ENCODE data around the gene ACAD11. TPM values are rescaled to one million over a fixed set of nuclear protein-coding genes. Genes with fewer than 3 reads are reported as not detected.

ACAD11 gene
- total RNA-seq, 6 donors from 2014 or later, result 15.8 to 50.3 (median 19.5) TPM

- H3K27ac ChIP-seq, result no peak overlapping the region
- DNase-seq (no peak), ATAC-seq (ENCODE audit: low FRiP score in 2 of 2) (no peak)
- no peaks in the 10 kb centered on the region for H3K9me3 ChIP-seq
- no peaks in the 10 kb centered on the region for H3K27me3 ChIP-seq
- H3K4me1 ChIP-seq, result no peaks in the 10 kb centered on the region
- WGBS, 2 donors, result 94 to 97% methylated on average over 2 of the region's 2 CpGs
- no peak overlapping the region for H3K4me3 ChIP-seq
- H3K36me3 ChIP-seq, result peaks cover 11 to 84% (median 38%) of the 10 kb centered on the region in 4 donors
- TF ChIP-seq POLR2AphosphoS5 (IDR thresholded peaks at IDR 0.05) (no peak), EP300 (IDR thresholded peaks at IDR 0.05) (no peak), CTCF (IDR thresholded peaks at IDR 0.05) (no peak), POLR2A (IDR thresholded peaks at IDR 0.05) (no peak)
These were observed 142.3 kb downstream of the ACAD11 start for GRCh38 chr3:132517311-132517710.

GRCh38 chr3:132513057-132513456, 146.6 kb downstream of the ACAD11 start:
- ATAC-seq (ENCODE audit: low FRiP score in 2 of 2) (no peak), DNase-seq (no peak)
- Histone ChIP-seq H3K4me3 (no peak overlapping the region), H3K27me3 (no peaks in the 10 kb centered on the region), H3K36me3 (peaks cover 18 to 92% (median 40%) of the 10 kb centered on the region in 4 donors), H3K27ac (no peak overlapping the region), H3K9me3 (no peaks in the 10 kb centered on the region), H3K4me1 (no peaks in the 10 kb centered on the region)
- WGBS, 2 donors, result 77 to 84% methylated on average over 5 of the region's 5 CpGs
- TF ChIP-seq EP300 (IDR thresholded peaks at IDR 0.05) (no peak), CTCF (IDR thresholded peaks at IDR 0.05) (no peak)

DNA sequence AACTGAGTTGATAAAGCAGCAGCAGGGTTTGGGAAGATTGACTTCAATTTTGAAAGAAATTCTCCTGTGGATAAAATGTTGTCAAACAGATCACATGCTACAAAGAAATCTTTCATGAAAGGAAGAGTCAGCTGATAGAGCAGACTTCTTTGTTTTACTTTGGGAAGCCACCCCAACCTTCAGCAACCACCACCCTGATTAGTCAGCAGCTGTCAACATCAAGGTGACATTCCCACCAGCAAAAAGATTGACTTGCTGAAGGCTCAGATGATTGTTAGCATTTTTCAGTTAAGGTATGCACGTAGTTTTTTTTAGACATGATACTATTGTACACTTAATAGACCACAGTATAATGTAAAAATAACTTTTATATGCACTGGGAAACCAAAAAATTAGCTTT, 150.1 kb downstream of the ACAD11 start:
- ATAC-seq (ENCODE audit: low FRiP score in 2 of 2), result no peak
- Histone ChIP-seq H3K4me3 (no peak overlapping the region), H3K27ac (no peak overlapping the region), H3K36me3 (peaks cover 9 to 92% (median 41%) of the 10 kb centered on the region in 4 donors), H3K9me3 (no peaks in the 10 kb centered on the region), H3K27me3 (no peaks in the 10 kb centered on the region), H3K4me1 (no peaks in the 10 kb centered on the region)
- no peak for DNase-seq
- TF ChIP-seq POLR2A (IDR thresholded peaks at IDR 0.05), result no peak
- WGBS, 2 donors, result 96 to 100% methylated on average over 1 of the region's 1 CpG

GRCh38 chr3:132509096-132509495, 150.5 kb downstream of the ACAD11 start:
- WGBS, 2 donors, result 93 to 95% methylated on average over 1 of the region's 1 CpG
- Histone ChIP-seq H3K36me3 (peaks cover 9 to 92% (median 43%) of the 10 kb centered on the region in 4 donors), H3K4me1 (no peaks in the 10 kb centered on the region), H3K27ac (no peak overlapping the region), H3K27me3 (no peaks in the 10 kb centered on the region), H3K9me3 (no peaks in the 10 kb centered on the region), H3K4me3 (no peak overlapping the region)
- ATAC-seq (ENCODE audit: low FRiP score in 2 of 2) (no peak), DNase-seq (no peak)
- TF ChIP-seq POLR2A (IDR thresholded peaks at IDR 0.05) (no peak), POLR2AphosphoS5 (IDR thresholded peaks at IDR 0.05) (no peak), CTCF (IDR thresholded peaks at IDR 0.05) (no peak), EP300 (IDR thresholded peaks at IDR 0.05) (no peak)

Other genes starting within 250 kb of the ACAD11 start
- 10 to 100 TPM; 29.1 to 54.9 (median 35.1) TPM for gene DNAJC13, start 242.3 kb downstream of the ACAD11 start, total RNA-seq
- 1 to 10 TPM in 5 of 6 donors, not detected in 1; 3.7 to 8.5 (median 7.2) TPM for gene ACKR4, start 62.5 kb downstream of the ACAD11 start, total RNA-seq
- gene UBA5, start 520 bp upstream of the ACAD11 start, total RNA-seq, result 10 to 100 TPM; 29.4 to 69.1 (median 41.1) TPM
- 10 to 100 TPM; 21.1 to 78.6 (median 30.7) TPM for gene NPHP3, start 62.6 kb upstream of the ACAD11 start, total RNA-seq

Measured in upper lobe of left lung (tissue), 6 donors.